HepG2 (cell line): ENCODE data around the gene TMEM219. TPM values are rescaled to one million over a fixed set of nuclear protein-coding genes. Genes with fewer than 3 reads are reported as not detected.
A peak's percentile ranks its signal among the peaks of the same experiment; 100 is the strongest.

Experiments
- BRD4 ChIP-seq: sonication (generic); formaldehyde crosslinking; IDR thresholded peaks from 2 replicates; pipeline ENCODE4 v1.4.0; 2020; ENCODE audit warnings: missing genetic modification reagents
- CSRNP2 ChIP-seq: sonication (generic); formaldehyde crosslinking; conservative IDR thresholded peaks from 2 replicates; pipeline ENCODE4 v1.8.0; 2022; ENCODE audit warnings: low read depth, missing genetic modification reagents
- DMAP1 ChIP-seq: IDR thresholded peaks from 2 replicates; pipeline ENCODE4 v1.6.1; 2016
- DNMT1 ChIP-seq: sonication (generic); formaldehyde crosslinking; IDR thresholded peaks from 2 replicates; pipeline ENCODE4 v1.5.1; 2020; ENCODE audit warnings: mild to moderate bottlenecking, missing genetic modification reagents
- HBP1 ChIP-seq: IDR thresholded peaks from 2 replicates; pipeline ENCODE4 v1.6.1; 2016; ENCODE audit warnings: low read depth, control low read depth
- HOXA9 ChIP-seq: sonication (generic); formaldehyde crosslinking; IDR thresholded peaks from 2 replicates; pipeline ENCODE4 v1.8.1; 2022; ENCODE audit warnings: missing genetic modification reagents, mild to moderate bottlenecking, moderate library complexity, borderline replicate concordance
- NAIF1 ChIP-seq: sonication (generic); formaldehyde crosslinking; IDR thresholded peaks from 2 replicates; pipeline ENCODE4 v1.5.0; 2020; ENCODE audit warnings: mild to moderate bottlenecking, missing genetic modification reagents, borderline replicate concordance
- SSRP1 ChIP-seq: IDR thresholded peaks from 2 replicates; pipeline ENCODE4 v1.6.1; 2016; ENCODE audit warnings: control low read depth
- TBL1XR1 ChIP-seq: fragments of 150-350 bp; IDR thresholded peaks from 2 replicates; pipeline ENCODE4 v1.6.1; 2014; ENCODE audit warnings: borderline replicate concordance, low read length; ENCODE audit not compliant: partially characterized antibody
- TP53 ChIP-seq: sonication (generic); formaldehyde crosslinking; conservative IDR thresholded peaks from 2 replicates; pipeline ENCODE4 v1.4.0; 2020; ENCODE audit warnings: missing genetic modification reagents
- TRIM24 ChIP-seq: sonication (generic); formaldehyde crosslinking; IDR thresholded peaks from 2 replicates; pipeline ENCODE4 v1.8.0; 2022; ENCODE audit warnings: mild to moderate bottlenecking, missing genetic modification reagents
- ZFP36L1 ChIP-seq: sonication (generic); formaldehyde crosslinking; IDR thresholded peaks from 2 replicates; pipeline ENCODE4 v1.8.0; 2022; ENCODE audit warnings: mild to moderate bottlenecking, missing genetic modification reagents, moderate library complexity
- ZFY ChIP-seq: sonication (generic); formaldehyde crosslinking; IDR thresholded peaks from 2 replicates; pipeline ENCODE4 v1.4.0; 2020; ENCODE audit warnings: missing genetic modification reagents
- ZNF136 ChIP-seq: sonication (generic); formaldehyde crosslinking; IDR thresholded peaks from 2 replicates; pipeline ENCODE4 v1.8.1; 2022; ENCODE audit warnings: low read depth, mild to moderate bottlenecking, moderate library complexity, missing genetic modification reagents
- ZNF274 ChIP-seq: sonication (generic); formaldehyde crosslinking; IDR thresholded peaks from 2 replicates; pipeline ENCODE4 v1.5.1; 2020; ENCODE audit warnings: mild to moderate bottlenecking, missing genetic modification reagents
- ZNF44 ChIP-seq: sonication (generic); formaldehyde crosslinking; IDR thresholded peaks from 2 replicates; pipeline ENCODE4 v1.5.1; 2020; ENCODE audit warnings: mild to moderate bottlenecking, missing genetic modification reagents
- ZNF451 ChIP-seq: sonication (generic); formaldehyde crosslinking; IDR thresholded peaks from 2 replicates; pipeline ENCODE4 v1.5.0; 2020; ENCODE audit warnings: mild to moderate bottlenecking, missing genetic modification reagents
- ZNF616 ChIP-seq: sonication (generic); formaldehyde crosslinking; IDR thresholded peaks from 2 replicates; pipeline ENCODE4 v1.5.0; 2020; ENCODE audit warnings: low read depth, mild to moderate bottlenecking, missing genetic modification reagents
- ZNF660 ChIP-seq: sonication (generic); formaldehyde crosslinking; IDR thresholded peaks from 2 replicates; pipeline ENCODE4 v1.5.1; 2020; ENCODE audit warnings: mild to moderate bottlenecking, low read depth, missing genetic modification reagents, borderline replicate concordance
- ZNF670 ChIP-seq: sonication (generic); formaldehyde crosslinking; IDR thresholded peaks from 2 replicates; pipeline ENCODE4 v1.8.0; 2022; ENCODE audit warnings: mild to moderate bottlenecking, missing genetic modification reagents, borderline replicate concordance
- ZNF7 ChIP-seq: IDR thresholded peaks from 2 replicates; pipeline ENCODE4 v1.6.1; 2016; ENCODE audit warnings: missing biosample characterization, missing genetic modification reagents
- ZNF879 ChIP-seq: sonication (generic); formaldehyde crosslinking; IDR thresholded peaks from 2 replicates; pipeline ENCODE4 v1.8.1; 2023; ENCODE audit warnings: missing genetic modification reagents
- ZSCAN12 ChIP-seq: sonication (generic); formaldehyde crosslinking; IDR thresholded peaks from 2 replicates; pipeline ENCODE4 v1.9.0; 2021; ENCODE audit warnings: mild to moderate bottlenecking, missing genetic modification reagents
- polyA plus RNA-seq, 8 experiments: library from polyadenylated mRNA; depleted of rRNA in 3 of 8; stranded (reverse) in 7 of 8; unstranded in 1 of 8; fragments of >200 nt; fragmentation: Illumina TruSeq in 4 of 8; extraction: Trizol in 4 of 8; gene quantifications; 2 replicates each; pipeline versions ENCODE4 v1.2.1 to v1.2.3, GENCODE V29; 2011 to 2016; ENCODE audit warnings: low read depth in 4 of 8, missing spikeins in 1 of 8, mixed read lengths in 1 of 8; ENCODE audit not compliant: insufficient read depth in 1 of 8
- total RNA-seq, 5 experiments: library from RNA; depleted of rRNA; stranded (reverse); fragments of >200 nt; fragmentation: Illumina TruSeq; extraction: Trizol; gene quantifications; 2 replicates each; pipeline ENCODE4 v1.2.3, GENCODE V29; 2016; ENCODE audit warnings: low read depth in 1 of 5

Gene TMEM219
- total and polyA plus RNA-seq, 2 of the 13 experiments (the other 11 are each of a cell fraction or from before 2014, with no cell fraction given) = 105 to 115 TPM

GRCh38 chr16:29972992-29973383 is 11.1 kb downstream of the TMEM219 start (continued):
- TF ChIP-seq DNMT1 (CRISPR knock-in tag) (0 out of 2 replicates have a peak, but pooled peaks have one; percentile 41), ZNF44 (CRISPR knock-in tag) (no peak; the same call in 1 of the 2 replicates), ZNF670 (no peak; the same call in 1 of the 2 replicates), ZNF274 (CRISPR knock-in tag) (no peak), ZNF616 (CRISPR knock-in tag) (no peak), ZFY (no peak), HOXA9 (CRISPR knock-in tag) (no peak), CSRNP2 (CRISPR knock-in tag) (no peak), ZNF660 (CRISPR knock-in tag) (no peak), ZSCAN12 (CRISPR knock-in tag) (no peak), ZNF7 (no peak), TRIM24 (no peak), ZNF879 (CRISPR knock-in tag) (no peak), NAIF1 (no peak), SSRP1 (CRISPR knock-in tag) (no peak), ZFP36L1 (CRISPR knock-in tag) (0 out of 2 replicates have a peak, but pooled peaks have one; percentile 2), DMAP1 (CRISPR knock-in tag) (no peak), TBL1XR1 (no peak), BRD4 (no peak), TP53 (CRISPR knock-in tag) (no peak), HBP1 (CRISPR knock-in tag) (no peak), ZNF136 (no peak), ZNF451 (no peak)
